Activated naive CD4-positive, alpha-beta T cell treated with anti-CD3 and anti-CD28 coated beads, Interleukin-2, amount 10 ng/mL, durations not matched to agents 7 days and 5 days (primary cell): ENCODE results near the gene C10orf62.
A peak's percentile ranks its signal among the peaks of the same experiment; 100 is the strongest.
"Not testable (repeated sequence)": the region's sequence is repeated elsewhere in the genome, so short reads cannot be mapped to it uniquely, and the experiment has no call there.

Experiments
- CTCF ChIA-PET: fragments of 350-600 bp; sonication (Branson Sonifier 250); formaldehyde crosslinking; loops from one replicate; lab custom pipeline; 2021; ENCODE audit warnings: antibody characterized with exemption; lab: Charles Lee
- DNase-seq: peaks from one replicate; pipeline ENCODE4 v3.0.0-alpha.2; 2020
- H3K27ac Mint-ChIP-seq: one replicate; pipeline ENCODE4 v1.8.0; 2021; ENCODE audit warnings: mild to moderate bottlenecking, moderate library complexity, mixed read lengths
- H3K27me3 Mint-ChIP-seq: one replicate; pipeline ENCODE4 v1.8.0; 2021; ENCODE audit warnings: mild to moderate bottlenecking, mixed read lengths
- H3K36me3 Mint-ChIP-seq: one replicate; pipeline ENCODE4 v1.8.0; 2021; ENCODE audit warnings: mixed read lengths
- H3K4me1 Mint-ChIP-seq: one replicate; pipeline ENCODE4 v1.8.0; 2021; ENCODE audit warnings: mixed read lengths
- H3K4me3 Mint-ChIP-seq: one replicate; pipeline ENCODE4 v1.8.0; 2021; ENCODE audit warnings: mild to moderate bottlenecking, moderate library complexity, mixed read lengths
- H3K9me3 Mint-ChIP-seq: one replicate; pipeline ENCODE4 v1.8.0; 2021; ENCODE audit warnings: mixed read lengths

Gene C10orf62

GRCh38 chr10:97572214-97572989 is 17.1 kb upstream of the C10orf62 start, which contains the start of gene ANKRD2:
Gene ANKRD2, plus strand, starts transcription at chr10:97572779. Its CDS starts 10 bp downstream, at chr10:97572789.
- Mint-ChIP-seq H3K9me3 (no peaks in the 10 kb centered on the region), H3K36me3 (no peaks in the 10 kb centered on the region), H3K4me1 (no peaks in the 10 kb centered on the region), H3K27ac (peak within 1 kb of the TSS; percentile 49), H3K4me3 (no peak within 1 kb of the TSS), H3K27me3 (peaks cover 13% of the 10 kb centered on the region)
- CTCF ChIA-PET = interaction anchor here (0.5 to 4.5 kb wide), 29 partner anchors 8 to 169 kb away, joined by 3 to 31 read pairs (median 5); partner anchors contain the start of gene AVPI1
- peak; percentile 74 for DNase-seq

- H3K27ac Mint-ChIP-seq = no peak overlapping the region
- H3K4me3 Mint-ChIP-seq = no peak overlapping the region
- no peak for DNase-seq
- peaks cover 19% of the 10 kb centered on the region for H3K27me3 Mint-ChIP-seq
- CTCF ChIA-PET = interaction anchor here (1.2 to 4.5 kb wide), 9 partner anchors 14 to 129 kb away, joined by 3 to 31 read pairs (median 7); partner anchors contain the start of gene AVPI1
- H3K36me3 Mint-ChIP-seq = no peaks in the 10 kb centered on the region
- H3K4me1 Mint-ChIP-seq = no peaks in the 10 kb centered on the region
- no peaks in the 10 kb centered on the region for H3K9me3 Mint-ChIP-seq
These were observed 16.5 kb upstream of the C10orf62 start for GRCh38 chr10:97573021-97573420.

- CTCF ChIA-PET = interaction anchor here (4.5 kb wide), 1 partner anchor 20 kb away, joined by 31 read pairs; no protein-coding TSS in a partner anchor
- peaks cover 26% of the 10 kb centered on the region for H3K27me3 Mint-ChIP-seq
- H3K36me3 Mint-ChIP-seq = no peaks in the 10 kb centered on the region
- H3K27ac Mint-ChIP-seq = no peak overlapping the region
- no peaks in the 10 kb centered on the region for H3K9me3 Mint-ChIP-seq
- no peaks in the 10 kb centered on the region for H3K4me1 Mint-ChIP-seq
- no peak overlapping the region for H3K4me3 Mint-ChIP-seq
- DNase-seq = no peak
These were observed 15.8 kb upstream of the C10orf62 start for GRCh38 chr10:97573672-97574071.

- Mint-ChIP-seq H3K4me1 (no peaks in the 10 kb centered on the region), H3K4me3 (no peak overlapping the region), H3K27me3 (peaks cover 30% of the 10 kb centered on the region), H3K27ac (no peak overlapping the region), H3K9me3 (no peaks in the 10 kb centered on the region), H3K36me3 (no peaks in the 10 kb centered on the region)
- CTCF ChIA-PET = interaction anchor here (0.8 to 4.5 kb wide), 2 partner anchors 21 to 39 kb away, joined by 4 to 31 read pairs; no protein-coding TSS in a partner anchor
- no peak for DNase-seq
These were observed 15.0 kb upstream of the C10orf62 start for GRCh38 chr10:97574374-97575126.

- no peaks in the 10 kb centered on the region for H3K36me3 Mint-ChIP-seq
- H3K4me3 Mint-ChIP-seq = no peak overlapping the region
- H3K27ac Mint-ChIP-seq = no peak overlapping the region
- H3K9me3 Mint-ChIP-seq = no peaks in the 10 kb centered on the region
- H3K4me1 Mint-ChIP-seq = no peaks in the 10 kb centered on the region
- peaks cover 30% of the 10 kb centered on the region for H3K27me3 Mint-ChIP-seq
- DNase-seq = no peak
- CTCF ChIA-PET = interaction anchor here (0.7 to 4.5 kb wide), 3 partner anchors 22 to 131 kb away, joined by 3 to 31 read pairs (median 4); no protein-coding TSS in a partner anchor
These were observed 14.3 kb upstream of the C10orf62 start for GRCh38 chr10:97575127-97575668.

- H3K4me3 Mint-ChIP-seq, H3K27ac Mint-ChIP-seq, DNase-seq, H3K36me3 Mint-ChIP-seq, H3K4me1 Mint-ChIP-seq, H3K9me3 Mint-ChIP-seq: not testable (repeated sequence)
- peaks cover 30% of the 10 kb centered on the region for H3K27me3 Mint-ChIP-seq
- CTCF ChIA-PET = interaction anchor here (0.6 to 2.2 kb wide), 2 partner anchors 8 to 33 kb away, joined by 3 to 5 read pairs; no protein-coding TSS in a partner anchor
These were observed 13.0 kb upstream of the C10orf62 start for GRCh38 chr10:97576487-97576886.

- DNase-seq = no peak
- CTCF ChIA-PET = interaction anchor here (2.2 kb wide), 1 partner anchor 10 kb away, joined by 5 read pairs; no protein-coding TSS in a partner anchor
- no peak overlapping the region for H3K27ac Mint-ChIP-seq
- H3K9me3 Mint-ChIP-seq = no peaks in the 10 kb centered on the region
- H3K4me3 Mint-ChIP-seq = no peak overlapping the region
- H3K36me3 Mint-ChIP-seq = no peaks in the 10 kb centered on the region
- peaks cover 30% of the 10 kb centered on the region for H3K27me3 Mint-ChIP-seq
- H3K4me1 Mint-ChIP-seq = no peaks in the 10 kb centered on the region
These were observed 11.8 kb upstream of the C10orf62 start for GRCh38 chr10:97577701-97578100.

GRCh38 chr10:97578171-97578844 is 11.2 kb upstream of the C10orf62 start:
- no peak overlapping the region for H3K27ac Mint-ChIP-seq
- peaks cover 30% of the 10 kb centered on the region for H3K27me3 Mint-ChIP-seq
- H3K9me3 Mint-ChIP-seq = no peaks in the 10 kb centered on the region
- DNase-seq = no peak
- no peak overlapping the region for H3K4me3 Mint-ChIP-seq
- CTCF ChIA-PET = no interaction called here
- H3K4me1 Mint-ChIP-seq = no peaks in the 10 kb centered on the region
- H3K36me3 Mint-ChIP-seq = no peaks in the 10 kb centered on the region

GRCh38 chr10:97580421-97581367 is 8.8 kb upstream of the C10orf62 start:
- H3K9me3 Mint-ChIP-seq = no peaks in the 10 kb centered on the region
- H3K27me3 Mint-ChIP-seq = peaks cover 26% of the 10 kb centered on the region
- CTCF ChIA-PET = interaction anchor here (0.6 to 2.1 kb wide), 2 partner anchors 9 to 116 kb away, joined by 3 to 11 read pairs; no protein-coding TSS in a partner anchor
- no peak for DNase-seq
- no peaks in the 10 kb centered on the region for H3K4me1 Mint-ChIP-seq
- H3K4me3 Mint-ChIP-seq = no peak overlapping the region
- H3K36me3 Mint-ChIP-seq = no peaks in the 10 kb centered on the region
- peak overlapping the region; percentile 50 for H3K27ac Mint-ChIP-seq

GRCh38 chr10:97582169-97582568 is 7.4 kb upstream of the C10orf62 start:
- Mint-ChIP-seq H3K9me3 (no peaks in the 10 kb centered on the region), H3K4me1 (no peaks in the 10 kb centered on the region), H3K4me3 (no peak overlapping the region), H3K27ac (no peak overlapping the region), H3K36me3 (no peaks in the 10 kb centered on the region), H3K27me3 (peaks cover 21% of the 10 kb centered on the region)
- DNase-seq = no peak
- CTCF ChIA-PET = interaction anchor here (0.7 kb wide), 1 partner anchor 10 kb away, joined by 4 read pairs; no protein-coding TSS in a partner anchor

- Mint-ChIP-seq H3K9me3 (no peaks in the 10 kb centered on the region), H3K4me1 (no peaks in the 10 kb centered on the region), H3K36me3 (no peaks in the 10 kb centered on the region), H3K4me3 (no peak overlapping the region), H3K27ac (no peak overlapping the region), H3K27me3 (peaks cover 9% of the 10 kb centered on the region)
- no peak for DNase-seq
- CTCF ChIA-PET = no interaction called here
These were observed 6.0 kb upstream of the C10orf62 start for GRCh38 chr10:97583476-97583875.

GRCh38 chr10:97584060-97584797 is 5.3 kb upstream of the C10orf62 start, which contains the start of gene HOGA1:
Gene HOGA1, plus strand, starts transcription at chr10:97584389. Its CDS starts 315 bp downstream, at chr10:97584704.
- H3K4me3 Mint-ChIP-seq = no peak within 1 kb of the TSS
- H3K27ac Mint-ChIP-seq = no peak within 1 kb of the TSS
- no peaks in the 10 kb centered on the region for H3K36me3 Mint-ChIP-seq
- no peak for DNase-seq
- H3K27me3 Mint-ChIP-seq = peaks cover 4% of the 10 kb centered on the region
- H3K4me1 Mint-ChIP-seq = no peaks in the 10 kb centered on the region
- CTCF ChIA-PET = no interaction called here
- H3K9me3 Mint-ChIP-seq = no peaks in the 10 kb centered on the region
